Stimulated activated CD4-positive, alpha-beta T cell treated with anti-CD3 and anti-CD28 coated beads, Interleukin-1b, Interleukin-23, amount 100 ng/mL, for 1 hour (primary cell): ENCODE measurements around the gene VPS52.

Experiments used
- DNase-seq, 2 donors: peaks; one replicate each; pipeline ENCODE4 v3.0.0-alpha.2; 2020; ENCODE audit warnings: low read depth in 2 of 2

The VPS52 gene

GRCh38 chr6:33211136-33211535 lies 60.5 kb downstream of the VPS52 start:
- DNase-seq: no peak

DNA sequence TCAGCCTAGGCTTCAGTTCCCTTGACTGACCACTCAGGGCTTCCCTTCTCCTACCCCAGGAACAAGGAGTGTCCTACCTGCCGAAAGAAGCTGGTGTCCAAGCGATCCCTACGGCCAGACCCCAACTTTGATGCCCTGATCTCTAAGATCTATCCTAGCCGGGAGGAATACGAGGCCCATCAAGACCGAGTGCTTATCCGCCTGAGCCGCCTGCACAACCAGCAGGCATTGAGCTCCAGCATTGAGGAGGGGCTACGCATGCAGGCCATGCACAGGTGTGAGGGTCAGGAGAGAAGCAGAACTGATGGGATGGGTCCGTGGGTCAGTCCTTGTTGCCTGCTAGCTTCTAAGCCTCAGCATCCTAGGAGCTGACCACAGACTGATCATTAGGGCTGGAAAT lies 61.8 kb downstream of the VPS52 start:
- no peak for DNase-seq

DNA sequence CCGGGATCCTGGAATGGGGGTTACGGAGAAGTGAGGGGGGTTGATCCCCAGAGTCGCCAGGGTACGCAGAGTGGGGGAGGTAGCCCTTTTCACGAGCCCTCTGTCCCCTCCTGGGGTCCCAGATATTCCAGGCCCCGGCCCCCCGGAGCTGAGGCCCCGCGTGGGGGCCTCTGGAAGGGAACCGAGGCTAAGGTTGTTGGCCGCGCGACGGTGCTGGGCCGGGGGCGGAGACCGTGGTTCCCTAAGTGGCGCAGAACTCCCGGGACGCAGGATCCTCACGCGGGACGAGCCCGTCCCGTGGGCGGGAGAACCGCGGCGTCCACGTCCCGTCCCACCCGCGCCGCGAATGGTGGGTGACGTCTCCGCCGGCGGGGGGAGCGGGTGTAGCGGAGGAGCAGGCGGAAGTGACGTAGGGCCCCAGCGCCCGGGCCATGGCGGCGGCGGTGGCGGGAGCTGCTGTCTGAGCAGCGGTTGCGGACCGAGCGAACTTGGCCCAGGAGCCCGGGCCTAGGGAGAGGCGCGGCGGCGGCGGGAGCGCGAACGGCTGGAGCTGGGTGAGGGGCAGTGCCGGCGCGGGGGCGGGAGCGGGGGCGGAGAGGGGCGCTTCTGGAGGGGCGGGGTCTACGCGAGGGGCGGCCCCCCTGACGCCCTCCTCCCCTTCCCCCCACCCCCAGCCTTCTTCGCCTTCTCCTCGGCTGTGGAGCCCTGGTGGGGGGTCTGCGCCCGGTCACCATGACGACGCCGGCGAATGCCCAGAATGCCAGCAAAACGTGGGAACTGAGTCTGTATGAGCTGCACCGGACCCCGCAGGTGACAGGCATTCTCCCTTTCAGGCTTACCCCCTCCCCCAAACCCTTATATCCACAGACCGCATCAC lies 63.3 kb downstream of the VPS52 start, which contains the start of gene RING1:
TSS of gene RING1 (plus strand) at position 410 of the 877 bp plus-strand sequence. CDS start at position 733, 323 bp downstream.
- DNase-seq: peak; percentile 64 to 76

- DNase-seq: no peak
Observed at GRCh38 chr6:33207552-33208090, 64.1 kb downstream of the VPS52 start.

- DNase-seq: no peak
Observed at GRCh38 chr6:33206864-33207551, 64.7 kb downstream of the VPS52 start.

- DNase-seq: no peak
Observed at GRCh38 chr6:33206027-33206863, 65.4 kb downstream of the VPS52 start.

DNA sequence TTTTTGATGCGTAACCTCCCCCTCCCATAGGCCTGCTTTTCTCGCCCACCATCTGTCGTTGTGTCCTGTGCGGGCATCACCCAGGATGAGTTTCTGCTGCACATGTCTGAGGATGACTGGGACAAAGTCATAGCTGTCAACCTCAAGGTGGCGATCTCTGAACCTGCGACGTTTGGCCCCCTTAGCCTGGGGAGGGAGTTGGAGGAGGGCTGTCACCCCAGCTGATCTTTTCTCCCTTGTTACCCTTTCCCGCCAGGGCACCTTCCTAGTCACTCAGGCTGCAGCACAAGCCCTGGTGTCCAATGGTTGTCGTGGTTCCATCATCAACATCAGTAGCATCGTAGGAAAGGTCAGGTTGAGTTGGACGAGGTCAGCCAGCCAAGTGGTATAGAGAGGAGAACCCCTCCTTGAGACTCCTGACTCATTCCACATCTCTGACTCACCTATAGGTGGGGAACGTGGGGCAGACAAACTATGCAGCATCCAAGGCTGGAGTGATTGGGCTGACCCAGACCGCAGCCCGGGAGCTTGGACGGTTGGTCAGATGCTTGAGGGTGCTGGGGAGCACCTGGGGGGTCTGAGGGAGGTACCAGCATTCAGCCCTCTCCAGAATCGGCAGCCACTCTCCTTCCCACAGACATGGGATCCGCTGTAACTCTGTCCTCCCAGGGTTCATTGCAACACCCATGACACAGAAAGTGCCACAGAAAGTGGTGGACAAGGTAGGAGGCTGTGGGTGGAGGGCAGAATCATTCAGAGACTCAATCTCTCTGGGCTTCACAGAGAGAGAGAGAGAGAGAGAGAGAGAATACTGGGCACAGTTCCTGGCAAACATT lies 66.3 kb downstream of the VPS52 start:
- DNase-seq: no peak

DNA sequence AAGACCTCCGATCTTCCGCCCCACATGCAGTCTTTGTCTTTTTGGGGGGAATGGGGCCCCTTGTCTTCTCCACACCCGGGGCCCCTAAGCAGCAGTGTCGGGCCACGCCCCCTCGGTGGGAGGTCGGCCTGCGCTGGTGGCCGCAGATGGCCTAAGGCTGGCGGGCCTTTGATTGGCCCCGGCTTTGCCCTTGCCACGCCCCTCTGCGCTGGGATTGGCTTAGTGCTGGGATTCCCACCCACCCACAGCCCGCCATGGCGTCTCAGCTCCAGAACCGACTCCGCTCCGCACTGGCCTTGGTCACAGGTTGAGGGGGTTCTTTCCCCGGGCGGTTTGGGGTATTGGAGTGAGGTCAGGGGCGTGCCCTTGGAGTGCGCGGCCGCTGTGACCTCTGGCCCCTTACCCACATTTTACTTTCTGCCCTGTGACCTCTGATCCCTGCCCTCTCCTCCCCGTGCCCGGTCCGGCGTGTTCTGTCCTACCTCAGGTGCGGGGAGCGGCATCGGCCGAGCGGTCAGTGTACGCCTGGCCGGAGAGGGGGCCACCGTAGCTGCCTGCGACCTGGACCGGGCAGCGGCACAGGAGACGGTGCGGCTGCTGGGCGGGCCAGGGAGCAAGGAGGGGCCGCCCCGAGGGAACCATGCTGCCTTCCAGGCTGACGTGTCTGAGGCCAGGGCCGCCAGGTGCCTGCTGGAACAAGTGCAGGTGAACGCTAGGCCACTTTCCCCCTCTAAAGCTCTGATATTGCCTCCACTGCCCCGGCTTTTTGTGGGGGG lies 67.1 kb downstream of the VPS52 start, which contains the start of gene HSD17B8:
TSS of gene HSD17B8 (plus strand) at position 241 of the 776 bp plus-strand sequence. CDS start at position 255, 14 bp downstream.
- peak; percentile 75 to 83 for DNase-seq

DNA sequence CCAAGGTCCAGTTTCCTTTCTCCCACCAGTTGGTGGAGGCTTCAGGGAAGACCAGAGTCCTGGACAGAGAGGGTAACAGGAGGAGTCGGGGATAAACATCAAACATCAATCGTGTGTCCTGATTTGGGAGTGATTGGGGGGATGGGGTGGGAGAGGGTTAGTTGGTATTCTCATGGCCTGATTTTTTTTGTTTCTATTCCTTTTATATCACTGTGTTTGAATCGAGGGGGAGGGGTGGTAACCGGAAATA lies 67.6 kb downstream of the VPS52 start:
- no peak for DNase-seq

DNA sequence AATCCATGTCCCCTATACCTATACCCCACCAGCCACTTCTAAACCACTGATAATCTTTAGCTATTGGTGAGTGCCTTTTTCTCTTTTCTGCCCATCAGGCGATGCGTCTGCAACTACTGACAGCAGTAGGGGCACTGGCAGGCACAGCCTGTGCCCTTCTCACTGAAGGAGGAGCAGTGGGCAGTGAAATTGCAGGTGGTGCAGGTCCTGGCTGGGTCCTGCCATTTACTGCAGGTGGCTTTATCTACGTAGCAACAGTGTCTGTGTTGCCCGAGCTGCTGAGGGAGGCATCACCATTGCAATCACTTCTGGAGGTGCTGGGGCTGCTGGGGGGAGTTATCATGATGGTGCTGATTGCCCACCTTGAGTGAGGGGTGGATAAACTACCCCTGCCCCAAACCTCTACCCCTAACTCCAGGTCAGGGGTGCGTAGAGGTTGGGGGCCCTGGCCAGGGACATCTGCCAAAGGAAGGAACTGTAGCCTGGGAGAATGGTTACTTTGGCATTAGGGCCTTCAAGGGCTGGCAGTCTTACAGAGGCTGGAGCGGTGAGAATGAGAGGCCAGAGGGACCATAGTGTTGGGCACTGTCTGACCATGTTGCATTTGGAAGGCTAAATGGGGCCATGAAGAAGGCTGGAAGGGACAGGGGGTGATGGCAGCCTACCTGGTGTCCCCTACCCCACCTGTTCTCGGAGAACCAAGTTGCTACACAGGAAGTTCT lies 68.1 kb downstream of the VPS52 start:
- DNase-seq: no peak

- no peak for DNase-seq
Observed at GRCh38 chr6:33202799-33203198, 68.9 kb downstream of the VPS52 start.

GRCh38 chr6:33201935-33202334 lies 69.7 kb downstream of the VPS52 start:
- DNase-seq: no peak

- no peak for DNase-seq
Observed at GRCh38 chr6:33201147-33201545, 70.5 kb downstream of the VPS52 start.
